Spinal cord (tissue), 10 donors: ENCODE measurements around the gene IQCK. TPM values are rescaled to one million over a fixed set of nuclear protein-coding genes. Genes with fewer than 3 reads are reported as not detected.

Experiments used
- DNase-seq, 6 donors: peaks; one replicate each; pipeline versions ENCODE4 v3.0.0 to v3.0.0-alpha.2; 2013 to 2015; ENCODE audit warnings: low spot score in 6 of 6, low read depth in 4 of 6
- H3K27ac ChIP-seq: one replicate; pipeline ENCODE4 v1.5.1; 2013; ENCODE audit warnings: low read depth, low read length, control low read depth
- H3K27me3 ChIP-seq: one replicate; pipeline ENCODE4 v1.6.1; 2013; ENCODE audit warnings: low read length; ENCODE audit not compliant: control insufficient read depth, insufficient read depth
- H3K36me3 ChIP-seq: one replicate; pipeline ENCODE4 v1.6.1; 2013; ENCODE audit warnings: low read length; ENCODE audit not compliant: control insufficient read depth, insufficient read depth
- H3K4me1 ChIP-seq: one replicate; pipeline ENCODE4 v1.6.1; 2013; ENCODE audit warnings: low read length; ENCODE audit not compliant: control insufficient read depth, insufficient read depth
- H3K4me3 ChIP-seq: one replicate; pipeline ENCODE4 v1.5.1; 2013; ENCODE audit warnings: low read depth, low read length, control low read depth
- H3K9me3 ChIP-seq: one replicate; pipeline ENCODE4 v1.6.1; 2013; ENCODE audit warnings: low read length; ENCODE audit not compliant: control insufficient read depth, insufficient read depth
- WGBS: methylation state at CpG from one replicate; pipeline ENCODE4 v1.1.5; 2013; ENCODE audit warnings: missing lambda C conversion rate; ENCODE audit not compliant: insufficient coverage; 5-methylcytosine and 5-hydroxymethylcytosine counted together
- polyA plus RNA-seq, 2 donors: library from polyadenylated mRNA; unstranded; fragments of 120-200 nt; gene quantifications; one replicate each; pipeline ENCODE4 v1.2.1, GENCODE V29; 2013; ENCODE audit not compliant: insufficient read length in 2 of 2
- total RNA-seq, 2 donors: library from RNA; depleted of rRNA in 1 of 2; stranded (reverse); fragments of 120-200 nt in 1 of 2; fragments of >200 nt in 1 of 2; gene quantifications; one replicate each; pipeline versions ENCODE4 v1.2.3 to v1.2.4, GENCODE V29; 2013 to 2014
- donor health status: healthy.

IQCK gene
- total and polyA plus RNA-seq, 4 donors = 12.0 to 25.5 (median 19.0) TPM

- H3K4me1 ChIP-seq = peaks cover 7% of the 10 kb centered on the region
- no peaks in the 10 kb centered on the region for H3K27me3 ChIP-seq
- no peak overlapping the region for H3K27ac ChIP-seq
- DNase-seq = peak in 1 of 6 donors; percentile 13
- WGBS = 53% methylated on average over 3 of the region's 10 CpGs
- H3K4me3 ChIP-seq = no peak overlapping the region
- H3K9me3 ChIP-seq = peaks cover 2% of the 10 kb centered on the region
- H3K36me3 ChIP-seq = no peaks in the 10 kb centered on the region
Observed at GRCh38 chr16:19804538-19805323, 86.7 kb downstream of the IQCK start.

GRCh38 chr16:19805459-19806162 lies 87.5 kb downstream of the IQCK start:
- Histone ChIP-seq H3K4me1 (peaks cover 7% of the 10 kb centered on the region), H3K27ac (no peak overlapping the region), H3K9me3 (peaks cover 2% of the 10 kb centered on the region), H3K4me3 (no peak overlapping the region), H3K36me3 (no peaks in the 10 kb centered on the region), H3K27me3 (no peaks in the 10 kb centered on the region)
- WGBS = 100% methylated on average over 3 of the region's 4 CpGs
- DNase-seq = no peak

GRCh38 chr16:19808061-19808641 lies 90.1 kb downstream of the IQCK start:
- WGBS = 34% methylated on average over 4 of the region's 5 CpGs

GRCh38 chr16:19809121-19809635 lies 91.1 kb downstream of the IQCK start:
- whole genome bisulfite sequencing = 98% methylated on average over 3 of the region's 4 CpGs
- no peak overlapping the region for H3K4me3 ChIP-seq
- H3K27me3 ChIP-seq = no peaks in the 10 kb centered on the region
- H3K36me3 ChIP-seq = no peaks in the 10 kb centered on the region
- no peak overlapping the region for H3K27ac ChIP-seq
- no peak for DNase-seq
- H3K9me3 ChIP-seq = peaks cover 2% of the 10 kb centered on the region
- H3K4me1 ChIP-seq = peaks cover 7% of the 10 kb centered on the region

More at GRCh38 chr16:19808061-19808641, 90.1 kb downstream of the IQCK start:
- no peaks in the 10 kb centered on the region for H3K36me3 ChIP-seq
- DNase-seq = peak in 2 of 6 donors; percentile 15 to 58
- peaks cover 2% of the 10 kb centered on the region for H3K9me3 ChIP-seq
- peaks cover 7% of the 10 kb centered on the region for H3K4me1 ChIP-seq
- H3K27ac ChIP-seq = peak overlapping the region; percentile 17
- no peaks in the 10 kb centered on the region for H3K27me3 ChIP-seq
- no peak overlapping the region for H3K4me3 ChIP-seq

- H3K9me3 ChIP-seq = peaks cover 2% of the 10 kb centered on the region
- no peak overlapping the region for H3K27ac ChIP-seq
- no peaks in the 10 kb centered on the region for H3K36me3 ChIP-seq
- no peak for DNase-seq
- H3K27me3 ChIP-seq = no peaks in the 10 kb centered on the region
- 95% methylated on average over 7 of the region's 9 CpGs for WGBS
- no peak overlapping the region for H3K4me3 ChIP-seq
- peaks cover 7% of the 10 kb centered on the region for H3K4me1 ChIP-seq
Observed at GRCh38 chr16:19809693-19810092, 91.6 kb downstream of the IQCK start.

GRCh38 chr16:19810817-19811731 lies 93.0 kb downstream of the IQCK start:
- Histone ChIP-seq H3K36me3 (no peaks in the 10 kb centered on the region), H3K27ac (no peak overlapping the region), H3K4me1 (peaks cover 9% of the 10 kb centered on the region), H3K9me3 (peaks cover 2% of the 10 kb centered on the region), H3K27me3 (no peaks in the 10 kb centered on the region), H3K4me3 (no peak overlapping the region)
- no peak for DNase-seq
- WGBS = 91% methylated on average over 8 of the region's 13 CpGs

- H3K27me3 ChIP-seq = no peaks in the 10 kb centered on the region
- no peak for DNase-seq
- H3K9me3 ChIP-seq = no peaks in the 10 kb centered on the region
- H3K36me3 ChIP-seq = no peaks in the 10 kb centered on the region
- H3K27ac ChIP-seq = no peak overlapping the region
- H3K4me1 ChIP-seq = peaks cover 11% of the 10 kb centered on the region
- no peak overlapping the region for H3K4me3 ChIP-seq
Observed at GRCh38 chr16:19812986-19813385, 94.9 kb downstream of the IQCK start.

- H3K4me3 ChIP-seq = no peak overlapping the region
- DNase-seq = no peak
- no peaks in the 10 kb centered on the region for H3K9me3 ChIP-seq
- H3K36me3 ChIP-seq = no peaks in the 10 kb centered on the region
- H3K27me3 ChIP-seq = no peaks in the 10 kb centered on the region
- H3K4me1 ChIP-seq = peaks cover 6% of the 10 kb centered on the region
- no CpG with 5 or more reads among the region's 2 CpGs for WGBS
- peak overlapping the region; percentile 33 for H3K27ac ChIP-seq
Observed at GRCh38 chr16:19815418-19815817, 97.3 kb downstream of the IQCK start.

- no peaks in the 10 kb centered on the region for H3K9me3 ChIP-seq
- H3K4me3 ChIP-seq = no peak overlapping the region
- H3K4me1 ChIP-seq = peaks cover 6% of the 10 kb centered on the region
- no peaks in the 10 kb centered on the region for H3K36me3 ChIP-seq
- H3K27me3 ChIP-seq = no peaks in the 10 kb centered on the region
- WGBS = no CpG with 5 or more reads among the region's 3 CpGs
- no peak overlapping the region for H3K27ac ChIP-seq
- peak in 1 of 6 donors; percentile 11 for DNase-seq
Observed at GRCh38 chr16:19817122-19817521, 99.1 kb downstream of the IQCK start.
